MCF 10A (cell line): Measurements from ENCODE around the gene SRRM5. TPM values are rescaled to one million over a fixed set of nuclear protein-coding genes. Genes with fewer than 3 reads are reported as not detected.
A peak's percentile ranks its signal among the peaks of the same experiment; 100 is the strongest.

ENCODE experiments used
- BruUV-seq: library from RNA; stranded (reverse); fragments of 400-500 nt; replicated peaks from 2 replicates; lab custom pipeline; 2021; lab: Mats Ljungman, UMichigan
- CTCF ChIA-PET: fragments of 300-600 bp; sonication (Branson Sonifier 250); formaldehyde crosslinking; extraction: SDS; loops from one replicate; lab custom pipeline; 2021; ENCODE audit warnings: antibody characterized with exemption, inconsistent platforms; lab: Yijun Ruan, JAX
- POLR2A ChIA-PET: fragments of 300-600, 350-650 bp; sonication (Branson Sonifier 250); formaldehyde crosslinking; extraction: SDS; loops from one replicate; lab custom pipeline; 2020; ENCODE audit warnings: antibody characterized with exemption, inconsistent platforms; lab: Yijun Ruan, JAX
- DNase-seq: peaks from one replicate; pipeline ENCODE4 v3.0.0-alpha.2; 2018; ENCODE audit not compliant: unreplicated experiment
- H3K27ac Mint-ChIP-seq: one replicate; pipeline ENCODE4 v1.8.0; 2022; ENCODE audit warnings: mild to moderate bottlenecking, low read depth, mixed read lengths; ENCODE audit not compliant: unreplicated experiment
- H3K27me3 Mint-ChIP-seq: one replicate; pipeline ENCODE4 v1.8.0; 2022; ENCODE audit warnings: mixed read lengths; ENCODE audit not compliant: insufficient read depth, unreplicated experiment
- H3K36me3 Mint-ChIP-seq: one replicate; pipeline ENCODE4 v1.8.0; 2022; ENCODE audit warnings: mild to moderate bottlenecking, moderate library complexity, mixed read lengths; ENCODE audit not compliant: insufficient read depth, unreplicated experiment
- H3K4me1 Mint-ChIP-seq: one replicate; pipeline ENCODE4 v1.8.0; 2022; ENCODE audit warnings: mixed read lengths; ENCODE audit not compliant: insufficient read depth, unreplicated experiment
- H3K4me3 Mint-ChIP-seq: one replicate; pipeline ENCODE4 v1.8.0; 2022; ENCODE audit warnings: mild to moderate bottlenecking, moderate library complexity, mixed read lengths; ENCODE audit not compliant: unreplicated experiment
- H3K9me3 Mint-ChIP-seq: one replicate; pipeline ENCODE4 v1.8.0; 2022; ENCODE audit warnings: mixed read lengths; ENCODE audit not compliant: unreplicated experiment
- intact Hi-C: fragments of 100-400 bp; cut with micrococcal nuclease; formaldehyde crosslinking; loops from 2 replicates; pipeline ENCODE4 v1.14.1; 2022
- total RNA-seq: library from RNA; stranded (reverse); gene quantifications from 2 replicates; pipeline ENCODE4 v1.2.3, GENCODE V29; 2022
- TF ChIP-seq, protein P1 (sequence below): fragments of 200-600 bp; IDR thresholded peaks from one replicate; pipeline ENCODE4 v1.8.0; 2022; ENCODE audit warnings: antibody characterized with exemption, mild to moderate bottlenecking; ENCODE audit not compliant: unreplicated experiment

SRRM5 gene
- total RNA-seq, 1 experiment from 2014 or later = 0.28 TPM

DNA sequence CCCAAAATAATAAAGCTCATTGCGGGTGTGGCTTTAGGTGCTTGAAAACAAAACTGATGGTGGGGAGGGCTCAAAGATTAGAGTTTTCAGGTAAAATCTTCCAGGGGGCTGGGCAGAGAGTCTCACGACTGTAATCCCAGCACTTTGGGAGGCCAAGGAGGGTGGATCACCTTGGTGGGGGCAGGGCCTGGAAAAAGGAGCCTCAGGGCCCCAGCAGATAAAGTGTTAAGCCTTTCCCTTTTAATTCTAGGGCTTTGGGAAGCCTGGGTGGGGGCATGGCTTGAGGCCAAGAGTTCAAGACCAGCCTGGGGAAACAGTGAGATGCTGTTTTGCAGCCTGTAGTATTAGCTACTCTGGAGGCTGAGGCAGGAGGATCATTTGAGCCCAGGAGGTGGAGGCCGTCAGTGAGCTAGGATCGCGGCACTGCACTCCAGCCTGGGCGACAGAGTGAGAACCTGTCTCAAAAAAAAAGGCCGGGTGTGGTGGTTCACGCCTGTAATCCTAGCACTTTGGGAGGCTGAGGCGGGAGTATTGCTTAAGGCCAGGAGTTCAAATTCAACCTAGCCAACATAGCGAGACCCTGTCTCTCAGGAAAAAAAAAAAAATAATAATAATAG is 17.7 kb upstream of the SRRM5 start:
- ChIA-PET CTCF (interaction anchor here (0.6 to 2.1 kb wide), 30 partner anchors 10 to 200 kb away, joined by 3 to 13 read pairs (median 4); partner anchors contain the start of genes PINLYP and XRCC1), POLR2A (interaction anchor here (0.6 to 5.4 kb wide), 12 partner anchors 11 to 161 kb away, joined by 3 to 75 read pairs (median 5); partner anchors contain the start of genes ETHE1, PINLYP, PLAUR and SMG9)
- TF ChIP-seq, protein P1, sequence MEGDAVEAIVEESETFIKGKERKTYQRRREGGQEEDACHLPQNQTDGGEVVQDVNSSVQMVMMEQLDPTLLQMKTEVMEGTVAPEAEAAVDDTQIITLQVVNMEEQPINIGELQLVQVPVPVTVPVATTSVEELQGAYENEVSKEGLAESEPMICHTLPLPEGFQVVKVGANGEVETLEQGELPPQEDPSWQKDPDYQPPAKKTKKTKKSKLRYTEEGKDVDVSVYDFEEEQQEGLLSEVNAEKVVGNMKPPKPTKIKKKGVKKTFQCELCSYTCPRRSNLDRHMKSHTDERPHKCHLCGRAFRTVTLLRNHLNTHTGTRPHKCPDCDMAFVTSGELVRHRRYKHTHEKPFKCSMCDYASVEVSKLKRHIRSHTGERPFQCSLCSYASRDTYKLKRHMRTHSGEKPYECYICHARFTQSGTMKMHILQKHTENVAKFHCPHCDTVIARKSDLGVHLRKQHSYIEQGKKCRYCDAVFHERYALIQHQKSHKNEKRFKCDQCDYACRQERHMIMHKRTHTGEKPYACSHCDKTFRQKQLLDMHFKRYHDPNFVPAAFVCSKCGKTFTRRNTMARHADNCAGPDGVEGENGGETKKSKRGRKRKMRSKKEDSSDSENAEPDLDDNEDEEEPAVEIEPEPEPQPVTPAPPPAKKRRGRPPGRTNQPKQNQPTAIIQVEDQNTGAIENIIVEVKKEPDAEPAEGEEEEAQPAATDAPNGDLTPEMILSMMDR = no peak
- peak overlapping the region; percentile 99 for H3K4me3 Mint-ChIP-seq
- peaks cover 50% of the 10 kb centered on the region for H3K36me3 Mint-ChIP-seq
- no peak for DNase-seq
- no peak overlapping the region for H3K27ac Mint-ChIP-seq
- no TSS peak for BruUV-seq
- H3K4me1 Mint-ChIP-seq = peaks cover 24% of the 10 kb centered on the region
- no peaks in the 10 kb centered on the region for H3K27me3 Mint-ChIP-seq
- intact Hi-C loops = loop anchor here (2.0 kb wide), 1 partner anchor 147 kb away; no protein-coding TSS in a partner anchor
- no peaks in the 10 kb centered on the region for H3K9me3 Mint-ChIP-seq

DNA sequence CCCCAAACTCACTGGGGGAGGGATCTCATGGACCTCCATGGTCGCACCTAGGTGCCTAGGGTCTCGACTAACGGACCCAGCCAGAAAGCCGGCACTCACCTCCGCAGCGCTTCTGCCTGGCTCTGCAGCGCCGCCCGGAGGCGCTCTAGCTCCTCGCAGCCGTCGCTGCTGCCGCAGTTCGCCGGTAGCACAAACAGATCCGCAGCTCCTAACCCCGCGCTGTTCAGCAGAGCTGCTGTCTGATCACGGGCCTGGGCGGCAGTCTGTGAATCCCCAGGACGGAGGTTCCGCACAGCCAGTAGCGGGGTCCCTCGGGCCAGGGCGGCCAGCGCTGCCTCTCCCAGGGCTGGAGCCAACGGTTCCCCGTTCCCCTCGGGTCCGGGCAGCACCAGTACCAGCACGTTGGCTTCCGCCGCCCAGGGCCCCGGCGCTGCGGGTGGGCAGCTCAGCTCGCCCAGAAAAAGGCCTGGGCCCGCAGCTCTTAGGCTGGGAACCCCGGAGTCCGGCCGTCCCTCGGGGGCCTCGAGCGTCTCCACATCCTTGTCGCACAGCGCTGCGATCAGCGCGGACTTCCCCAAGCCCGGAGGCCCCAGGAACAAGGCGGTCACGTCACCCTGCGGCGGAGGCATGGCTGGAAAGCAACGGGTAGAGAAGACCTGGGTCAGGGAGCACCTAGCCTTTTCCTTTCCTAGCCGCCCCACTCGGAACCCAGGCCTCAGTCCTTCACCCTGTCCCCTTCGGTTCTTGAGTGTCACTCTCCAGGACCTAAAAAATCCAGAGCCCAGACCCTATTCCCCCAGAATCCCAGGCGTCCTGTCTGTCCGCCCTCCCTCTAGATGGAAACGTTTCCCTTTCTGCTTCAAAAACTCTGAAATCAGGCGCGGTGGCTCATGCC is 16.9 kb upstream of the SRRM5 start:
- intact Hi-C loops = loop anchor here (2.0 to 5.0 kb wide), 2 partner anchors 148 to 187 kb away; partner anchors contain the start of gene KCNN4
- peak; percentile 57 for DNase-seq
- H3K36me3 Mint-ChIP-seq = peaks cover 44% of the 10 kb centered on the region
- CTCF ChIA-PET = interaction anchor here (0.6 to 2.1 kb wide), 28 partner anchors 12 to 201 kb away, joined by 3 to 13 read pairs (median 4); partner anchors contain the start of genes PINLYP and XRCC1
- H3K27me3 Mint-ChIP-seq = no peaks in the 10 kb centered on the region
- no TSS peak for BruUV-seq
- H3K27ac Mint-ChIP-seq = peak overlapping the region; percentile 99
- peak overlapping the region; percentile 99 for H3K4me3 Mint-ChIP-seq
- H3K4me1 Mint-ChIP-seq = peaks cover 24% of the 10 kb centered on the region
- no peaks in the 10 kb centered on the region for H3K9me3 Mint-ChIP-seq
- TF ChIP-seq, protein P1 = peak; percentile 59
- POLR2A ChIA-PET = interaction anchor here (0.6 to 5.4 kb wide), 23 partner anchors 11 to 164 kb away, joined by 3 to 75 read pairs (median 4); partner anchors contain the start of genes ETHE1, PINLYP, PLAUR and SMG9

DNA sequence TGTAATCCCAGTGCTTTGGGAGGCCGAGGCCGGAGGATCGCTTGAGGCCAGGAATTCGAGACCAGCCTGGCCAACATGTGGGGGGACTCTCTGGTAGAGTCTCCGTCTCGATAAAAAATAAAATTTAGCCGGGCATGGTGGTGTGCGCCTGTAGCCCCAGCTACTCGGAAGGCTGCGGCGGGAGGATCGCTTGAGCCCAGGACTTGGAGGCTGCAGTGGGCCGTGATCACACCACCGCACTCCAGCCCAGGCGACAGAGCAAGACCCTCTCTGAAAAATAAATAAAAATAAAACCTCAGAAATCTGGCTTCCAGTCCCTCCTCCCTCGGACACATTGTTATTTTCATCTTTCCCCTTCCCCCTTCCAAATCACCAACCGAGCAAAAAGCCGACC is 16.3 kb upstream of the SRRM5 start:
- ChIA-PET CTCF (interaction anchor here (0.6 to 2.1 kb wide), 7 partner anchors 21 to 167 kb away, joined by 3 to 13 read pairs (median 5); partner anchors contain the start of genes PINLYP and XRCC1), POLR2A (interaction anchor here (0.7 to 5.4 kb wide), 29 partner anchors 11 to 190 kb away, joined by 3 to 75 read pairs (median 5); partner anchors contain the start of genes ETHE1, PINLYP, PLAUR and XRCC1)
- Mint-ChIP-seq H3K27me3 (no peaks in the 10 kb centered on the region), H3K4me3 (peak overlapping the region; percentile 99), H3K9me3 (no peaks in the 10 kb centered on the region), H3K27ac (peak overlapping the region; percentile 99), H3K36me3 (peaks cover 46% of the 10 kb centered on the region), H3K4me1 (peaks cover 24% of the 10 kb centered on the region)
- DNase-seq = no peak
- TF ChIP-seq, protein P1 = no peak
- intact Hi-C loops = loop anchor here (2.0 to 5.0 kb wide), 2 partner anchors 149 to 187 kb away; partner anchors contain the start of gene KCNN4
- TSS peak; percentile 89 for BruUV-seq
